DMS153 treated with DMSO at 0.1 percent for 48 hours (cell line): Measurements from ENCODE around the gene CYB5B.

ENCODE experiments used
- DNase-seq: peaks from one replicate; lab custom pipeline; 2025; ENCODE audit not compliant: unreplicated experiment; lab: John Stamatoyannopoulos, UW

CYB5B gene

GRCh38 chr16:69443927-69444631, 19.7 kb downstream of the CYB5B start:
- no peak for DNase-seq

GRCh38 chr16:69444873-69445517, 20.6 kb downstream of the CYB5B start:
- DNase-seq: no peak

- DNase-seq: no peak
These were observed 24.2 kb downstream of the CYB5B start for GRCh38 chr16:69448470-69449193.

GRCh38 chr16:69451166-69451565, 26.7 kb downstream of the CYB5B start:
- no peak for DNase-seq

- DNase-seq: no peak
These were observed 29.5 kb downstream of the CYB5B start for GRCh38 chr16:69453936-69454335.

- DNase-seq: no peak
These were observed 39.5 kb downstream of the CYB5B start for GRCh38 chr16:69463876-69464275.

- no peak for DNase-seq
These were observed 40.8 kb downstream of the CYB5B start for GRCh38 chr16:69465083-69465721.

- no peak for DNase-seq
These were observed 41.5 kb downstream of the CYB5B start for GRCh38 chr16:69465881-69466280.

- DNase-seq: no peak
These were observed 42.1 kb downstream of the CYB5B start for GRCh38 chr16:69466547-69466946.

- DNase-seq: no peak
These were observed 42.7 kb downstream of the CYB5B start for GRCh38 chr16:69467080-69467479.

GRCh38 chr16:69467531-69468204, 43.2 kb downstream of the CYB5B start:
- no peak for DNase-seq

- DNase-seq: no peak
These were observed 45.6 kb downstream of the CYB5B start for GRCh38 chr16:69469807-69470561.

GRCh38 chr16:69471121-69471520, 46.7 kb downstream of the CYB5B start:
- DNase-seq: no peak

GRCh38 chr16:69474408-69474807, 50.0 kb downstream of the CYB5B start:
- DNase-seq: no peak

- no peak for DNase-seq
These were observed 52.6 kb downstream of the CYB5B start for GRCh38 chr16:69476920-69477443.

- DNase-seq: no peak
These were observed 53.1 kb downstream of the CYB5B start for GRCh38 chr16:69477546-69477945.

GRCh38 chr16:69478685-69479084, 54.3 kb downstream of the CYB5B start:
- no peak for DNase-seq

- DNase-seq: no peak
These were observed 55.4 kb downstream of the CYB5B start for GRCh38 chr16:69479775-69480174.

GRCh38 chr16:69481901-69482341, 57.5 kb downstream of the CYB5B start:
- peak; percentile 66 for DNase-seq

GRCh38 chr16:69482410-69482991, 58.1 kb downstream of the CYB5B start:
- DNase-seq: peak; percentile 84
